A673 (cell line): ENCODE data around the gene RITA1.

Experiments
- EZH2 ChIP-seq: fragments of 200-600 bp; sonication (generic); IDR thresholded peaks from 2 replicates; pipeline ENCODE4 v1.6.1; 2017; ENCODE audit warnings: borderline replicate concordance, low read depth, mild to moderate bottlenecking, mixed read lengths, antibody characterized with exemption, low read length; ENCODE audit not compliant: poor library complexity, severe bottlenecking
- TF ChIP-seq, protein P1 (sequence below): fragments of 300-800, 200-600 bp; sonication (generic); conservative IDR thresholded peaks from 2 replicates; pipeline ENCODE4 v1.5.1; 2017; ENCODE audit warnings: low read depth, mild to moderate bottlenecking, antibody characterized with exemption, low read length, moderate library complexity, mixed read lengths

DNA sequence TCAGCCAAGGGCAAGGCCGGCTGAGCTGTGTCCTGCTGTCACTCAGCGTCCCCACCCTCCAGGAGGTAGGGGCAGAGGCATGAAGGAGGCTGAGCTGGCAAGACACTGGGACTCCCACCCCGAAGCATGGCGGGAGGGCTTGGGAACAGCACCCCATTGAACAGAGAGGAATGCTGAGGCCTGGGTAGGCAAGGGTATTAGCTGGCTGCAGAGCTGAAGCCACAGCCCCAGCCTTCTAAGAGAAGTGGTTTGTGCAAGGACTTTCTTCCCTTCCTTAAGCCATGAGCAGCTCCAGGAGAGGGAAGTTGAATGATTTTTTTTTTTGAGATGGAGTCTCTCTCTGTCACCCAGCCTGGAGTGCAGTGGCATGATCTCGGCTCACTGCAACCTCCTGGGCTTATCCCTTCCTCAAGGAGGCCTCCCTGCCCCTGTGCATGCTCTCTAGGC is 42.6 kb upstream of the RITA1 start:
- TF ChIP-seq, protein P1, sequence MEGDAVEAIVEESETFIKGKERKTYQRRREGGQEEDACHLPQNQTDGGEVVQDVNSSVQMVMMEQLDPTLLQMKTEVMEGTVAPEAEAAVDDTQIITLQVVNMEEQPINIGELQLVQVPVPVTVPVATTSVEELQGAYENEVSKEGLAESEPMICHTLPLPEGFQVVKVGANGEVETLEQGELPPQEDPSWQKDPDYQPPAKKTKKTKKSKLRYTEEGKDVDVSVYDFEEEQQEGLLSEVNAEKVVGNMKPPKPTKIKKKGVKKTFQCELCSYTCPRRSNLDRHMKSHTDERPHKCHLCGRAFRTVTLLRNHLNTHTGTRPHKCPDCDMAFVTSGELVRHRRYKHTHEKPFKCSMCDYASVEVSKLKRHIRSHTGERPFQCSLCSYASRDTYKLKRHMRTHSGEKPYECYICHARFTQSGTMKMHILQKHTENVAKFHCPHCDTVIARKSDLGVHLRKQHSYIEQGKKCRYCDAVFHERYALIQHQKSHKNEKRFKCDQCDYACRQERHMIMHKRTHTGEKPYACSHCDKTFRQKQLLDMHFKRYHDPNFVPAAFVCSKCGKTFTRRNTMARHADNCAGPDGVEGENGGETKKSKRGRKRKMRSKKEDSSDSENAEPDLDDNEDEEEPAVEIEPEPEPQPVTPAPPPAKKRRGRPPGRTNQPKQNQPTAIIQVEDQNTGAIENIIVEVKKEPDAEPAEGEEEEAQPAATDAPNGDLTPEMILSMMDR = no peak
- no peak for TF ChIP-seq EZH2
